CD4-positive, alpha-beta T cell (primary cell): Measurements from ENCODE around the gene PLXNB2. TPM values are rescaled to one million over a fixed set of nuclear protein-coding genes. Genes with fewer than 3 reads are reported as not detected.

Experiments used
- ATAC-seq: fragments of 200-7000 bp; cut with Tn5 transposase; one replicate; pipeline ENCODE4 v1.10.0; 2022; ENCODE audit warnings: mild to moderate bottlenecking; ENCODE audit not compliant: poor library complexity
- CTCF ChIA-PET: fragments of 350-600 bp; sonication (Branson Sonifier 250); formaldehyde crosslinking; loops from one replicate; lab custom pipeline; 2021; ENCODE audit warnings: antibody characterized with exemption, inconsistent platforms; lab: Charles Lee
- POLR2A ChIA-PET: fragments of 350-600 bp; sonication (Branson Sonifier 250); formaldehyde crosslinking; loops from one replicate; lab custom pipeline; 2021; ENCODE audit warnings: antibody characterized with exemption, inconsistent platforms; lab: Charles Lee
- DNase-seq, 14 experiments: peaks; one replicate each; pipeline ENCODE4 v3.0.0-alpha.2; 2013 to 2020; ENCODE audit warnings: mixed read lengths in 2 of 14
- H3K27ac ChIP-seq, 2 donors: one replicate each; pipeline versions ENCODE4 v1.5.1 to v1.7.0; 2013; ENCODE audit warnings: low read length in 2 of 2, low read depth in 1 of 2, mild to moderate bottlenecking in 1 of 2
- H3K27me3 ChIP-seq, 2 experiments: 1 replicate in 1 of 2; 2 replicates in 1 of 2; pipeline versions ENCODE4 v1.6.1 to v1.7.0; 2013; ENCODE audit warnings: low read length in 2 of 2, control low read depth in 1 of 2, mild to moderate bottlenecking in 1 of 2, moderate library complexity in 1 of 2; ENCODE audit not compliant: insufficient read depth in 2 of 2, control insufficient read depth in 1 of 2
- H3K36me3 ChIP-seq: one replicate; pipeline ENCODE4 v1.6.1; 2013; ENCODE audit warnings: low read length, control low read depth; ENCODE audit not compliant: insufficient read depth
- H3K4me1 ChIP-seq: one replicate; pipeline ENCODE4 v1.6.1; 2013; ENCODE audit warnings: low read length, control low read depth; ENCODE audit not compliant: insufficient read depth
- H3K4me3 ChIP-seq: one replicate; pipeline ENCODE4 v1.5.1; 2013; ENCODE audit warnings: mild to moderate bottlenecking, low read length, moderate library complexity
- H3K9me3 ChIP-seq, 2 experiments: 1 replicate in 1 of 2; 2 replicates in 1 of 2; pipeline versions ENCODE4 v1.6.1 to v1.7.0; 2013; ENCODE audit warnings: low read length in 2 of 2, mild to moderate bottlenecking in 2 of 2, control low read depth in 1 of 2, moderate library complexity in 1 of 2; ENCODE audit not compliant: control insufficient read depth in 1 of 2, insufficient read depth in 1 of 2
- H3K27ac Mint-ChIP-seq: one replicate; pipeline ENCODE4 v1.8.0; 2020; ENCODE audit warnings: mixed read lengths
- H3K27me3 Mint-ChIP-seq: one replicate; pipeline ENCODE4 v1.8.0; 2021; ENCODE audit warnings: mixed read lengths
- H3K36me3 Mint-ChIP-seq: one replicate; pipeline ENCODE4 v1.8.0; 2021; ENCODE audit warnings: low read depth, mixed read lengths
- H3K4me1 Mint-ChIP-seq: one replicate; pipeline ENCODE4 v1.8.0; 2021; ENCODE audit warnings: low read depth, mixed read lengths
- H3K4me3 Mint-ChIP-seq: one replicate; pipeline ENCODE4 v1.8.0; 2020; ENCODE audit warnings: mild to moderate bottlenecking, mixed read lengths
- H3K9me3 Mint-ChIP-seq: one replicate; pipeline ENCODE4 v1.8.0; 2020; ENCODE audit warnings: mixed read lengths
- intact Hi-C, 2 experiments: fragments of 100-400 bp; cut with DNase I in 1 of 2; cut with micrococcal nuclease in 1 of 2; formaldehyde crosslinking; loops; one replicate each; pipeline versions ENCODE4 v1.15.1 to v1.9.0; 2023 to 2025; cut with DNase I, micrococcal nuclease
- total RNA-seq, 174 experiments: library from RNA in 2 of 174; stranded (reverse) in 2 of 174; gene quantifications; one replicate each; pipeline ENCODE4 v1.2.3 and lab custom pipeline; 2021 to 2026
- TF ChIP-seq, protein P1 (sequence below): fragments of 200-600 bp; IDR thresholded peaks from one replicate; pipeline ENCODE4 v1.8.0; 2022; ENCODE audit warnings: antibody characterized with exemption, mild to moderate bottlenecking

PLXNB2 gene
- total RNA-seq, 2 experiments from 2014 or later = 2.8 to 3.9 TPM

DNA sequence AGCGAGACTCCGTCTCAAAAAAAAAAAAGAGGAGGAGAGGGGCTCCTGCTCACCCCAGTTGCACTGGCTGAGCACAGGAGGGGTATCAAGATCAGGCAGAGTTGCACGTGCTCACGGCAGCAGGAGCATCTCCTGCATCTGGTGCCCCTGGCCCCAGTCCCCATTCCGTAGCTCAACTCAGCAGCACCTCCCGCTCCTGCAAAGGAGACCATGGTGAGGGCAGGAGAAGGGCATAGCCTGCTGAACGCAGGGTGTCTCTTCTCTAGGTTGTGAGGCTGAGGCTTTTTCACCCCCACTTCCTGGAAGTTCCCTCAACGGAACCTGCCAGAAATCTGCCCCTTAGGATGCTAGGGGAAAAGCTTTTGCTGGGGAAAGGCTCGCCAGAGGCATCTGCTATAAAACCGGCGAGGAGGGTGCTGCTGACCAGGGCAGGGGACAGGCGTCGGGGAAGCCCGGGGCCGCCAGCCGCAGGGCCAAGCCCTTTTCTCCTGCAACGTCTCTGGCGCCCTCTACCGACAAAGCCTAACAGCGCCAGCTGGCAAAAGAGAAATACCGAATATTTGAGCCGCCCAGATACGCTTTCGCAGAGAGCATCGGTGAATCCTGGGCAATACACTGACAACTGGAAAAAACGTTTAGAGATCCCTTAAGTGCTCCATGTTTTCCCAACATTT lies 34.7 kb upstream of the PLXNB2 start:
- peak overlapping the region; percentile 88 for H3K4me3 Mint-ChIP-seq
- H3K27me3 ChIP-seq = no peaks in the 10 kb centered on the region
- peaks cover 27% of the 10 kb centered on the region for H3K4me1 ChIP-seq
- no peaks in the 10 kb centered on the region for H3K36me3 ChIP-seq
- DNase-seq (peak; percentile 80 to 94 (median 87)), ATAC-seq (peak; percentile 53)
- peak overlapping the region; percentile 84 to 85 for H3K27ac ChIP-seq
- TF ChIP-seq, protein P1, sequence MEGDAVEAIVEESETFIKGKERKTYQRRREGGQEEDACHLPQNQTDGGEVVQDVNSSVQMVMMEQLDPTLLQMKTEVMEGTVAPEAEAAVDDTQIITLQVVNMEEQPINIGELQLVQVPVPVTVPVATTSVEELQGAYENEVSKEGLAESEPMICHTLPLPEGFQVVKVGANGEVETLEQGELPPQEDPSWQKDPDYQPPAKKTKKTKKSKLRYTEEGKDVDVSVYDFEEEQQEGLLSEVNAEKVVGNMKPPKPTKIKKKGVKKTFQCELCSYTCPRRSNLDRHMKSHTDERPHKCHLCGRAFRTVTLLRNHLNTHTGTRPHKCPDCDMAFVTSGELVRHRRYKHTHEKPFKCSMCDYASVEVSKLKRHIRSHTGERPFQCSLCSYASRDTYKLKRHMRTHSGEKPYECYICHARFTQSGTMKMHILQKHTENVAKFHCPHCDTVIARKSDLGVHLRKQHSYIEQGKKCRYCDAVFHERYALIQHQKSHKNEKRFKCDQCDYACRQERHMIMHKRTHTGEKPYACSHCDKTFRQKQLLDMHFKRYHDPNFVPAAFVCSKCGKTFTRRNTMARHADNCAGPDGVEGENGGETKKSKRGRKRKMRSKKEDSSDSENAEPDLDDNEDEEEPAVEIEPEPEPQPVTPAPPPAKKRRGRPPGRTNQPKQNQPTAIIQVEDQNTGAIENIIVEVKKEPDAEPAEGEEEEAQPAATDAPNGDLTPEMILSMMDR = peak; percentile 95
- ChIA-PET POLR2A (interaction anchor here (0.6 to 1.8 kb wide), 10 partner anchors 14 to 279 kb away, joined by 3 to 12 read pairs (median 6); partner anchors contain the start of genes DENND6B, HDAC10, LMF2 and NCAPH2), CTCF (interaction anchor here (0.6 to 2.6 kb wide), 21 partner anchors 9 to 279 kb away, joined by 3 to 18 read pairs (median 5); partner anchors contain the start of genes DENND6B, HDAC10, MAPK11 and SCO2)
- H3K27ac Mint-ChIP-seq = peak overlapping the region; percentile 98
- no peaks in the 10 kb centered on the region for H3K9me3 Mint-ChIP-seq
- intact Hi-C loops = loop anchor here (1.0 to 10.0 kb wide), 8 partner anchors 15 to 280 kb away; partner anchors contain the start of genes DENND6B (in 1 of the 2), LMF2 (in 1 of the 2), MAPK11 (in 1 of the 2) and NCAPH2 (in 1 of the 2)
- peaks cover 5% of the 10 kb centered on the region for H3K36me3 Mint-ChIP-seq
- peaks cover 7% of the 10 kb centered on the region for H3K4me1 Mint-ChIP-seq
- peak overlapping the region; percentile 62 for H3K4me3 ChIP-seq
- H3K27me3 Mint-ChIP-seq = no peaks in the 10 kb centered on the region
- H3K9me3 ChIP-seq = no peaks in the 10 kb centered on the region

DNA sequence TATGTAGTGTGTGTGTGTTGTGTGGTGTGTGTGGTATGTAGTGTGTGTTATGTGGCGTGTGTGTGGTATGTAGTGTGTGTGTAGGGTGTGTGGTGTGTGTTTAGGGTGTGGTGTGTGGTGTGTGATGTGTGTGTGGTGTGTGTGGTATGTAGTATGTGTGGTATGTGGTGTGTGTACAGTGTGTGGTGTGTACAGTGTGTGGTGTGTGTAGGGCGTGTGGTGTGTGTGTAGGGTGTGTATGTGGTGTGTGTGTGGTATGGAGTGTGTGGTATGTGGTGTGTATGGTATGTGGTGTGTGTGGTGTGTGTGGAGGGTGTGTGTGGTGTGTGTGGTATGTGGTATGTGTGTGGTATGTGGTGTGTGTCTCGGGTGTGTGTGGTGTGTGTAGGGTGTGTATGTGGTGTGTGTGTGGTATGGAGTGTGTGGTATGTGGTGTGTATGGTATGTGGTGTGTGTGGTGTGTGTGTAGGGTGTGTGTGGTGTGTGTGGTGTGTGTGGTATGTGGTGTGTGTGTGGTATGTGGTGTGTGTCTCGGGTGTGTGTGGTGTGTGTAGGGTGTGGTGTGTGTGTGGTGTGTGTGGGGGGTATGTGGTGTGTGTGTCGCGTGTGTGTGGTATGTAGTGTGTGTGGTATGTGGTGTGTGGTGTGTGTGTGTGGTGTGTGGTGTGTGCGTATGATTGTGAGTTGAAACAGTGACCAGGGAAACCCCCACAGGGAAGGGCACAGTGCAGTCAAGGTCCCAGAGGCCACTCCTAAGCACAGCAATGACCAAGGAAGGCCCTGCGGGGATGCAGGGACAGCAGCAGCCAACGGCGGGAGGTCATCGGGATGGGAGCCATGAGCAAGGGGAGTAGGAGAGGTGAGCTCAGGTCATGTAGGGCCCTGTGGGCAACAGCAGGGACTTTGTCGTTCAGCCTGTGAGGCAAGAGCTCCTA lies 32.8 kb upstream of the PLXNB2 start:
- H3K4me3 Mint-ChIP-seq = no peak overlapping the region
- Histone ChIP-seq H3K4me1 (peaks cover 13% of the 10 kb centered on the region), H3K36me3 (no peaks in the 10 kb centered on the region), H3K27ac (no peak overlapping the region), H3K9me3 (no peaks in the 10 kb centered on the region), H3K27me3 (no peaks in the 10 kb centered on the region), H3K4me3 (no peak overlapping the region)
- peaks cover 5% of the 10 kb centered on the region for H3K36me3 Mint-ChIP-seq
- H3K27me3 Mint-ChIP-seq = no peaks in the 10 kb centered on the region
- no peak overlapping the region for H3K27ac Mint-ChIP-seq
- CTCF ChIA-PET = interaction anchor here (2.6 kb wide), 1 partner anchor 64 kb away, joined by 14 read pairs; no protein-coding TSS in a partner anchor
- H3K9me3 Mint-ChIP-seq = no peaks in the 10 kb centered on the region
- intact Hi-C loops = loop anchor here in 1 of 2 experiments (5.0 to 10.0 kb wide), 3 partner anchors 165 to 282 kb away; partner anchors contain the start of genes LMF2 and NCAPH2
- TF ChIP-seq, protein P1 = no peak
- ATAC-seq (no peak), DNase-seq (peak in 1 of 14 experiments; percentile 38)
- POLR2A ChIA-PET = no interaction called here
- peaks cover 7% of the 10 kb centered on the region for H3K4me1 Mint-ChIP-seq

DNA sequence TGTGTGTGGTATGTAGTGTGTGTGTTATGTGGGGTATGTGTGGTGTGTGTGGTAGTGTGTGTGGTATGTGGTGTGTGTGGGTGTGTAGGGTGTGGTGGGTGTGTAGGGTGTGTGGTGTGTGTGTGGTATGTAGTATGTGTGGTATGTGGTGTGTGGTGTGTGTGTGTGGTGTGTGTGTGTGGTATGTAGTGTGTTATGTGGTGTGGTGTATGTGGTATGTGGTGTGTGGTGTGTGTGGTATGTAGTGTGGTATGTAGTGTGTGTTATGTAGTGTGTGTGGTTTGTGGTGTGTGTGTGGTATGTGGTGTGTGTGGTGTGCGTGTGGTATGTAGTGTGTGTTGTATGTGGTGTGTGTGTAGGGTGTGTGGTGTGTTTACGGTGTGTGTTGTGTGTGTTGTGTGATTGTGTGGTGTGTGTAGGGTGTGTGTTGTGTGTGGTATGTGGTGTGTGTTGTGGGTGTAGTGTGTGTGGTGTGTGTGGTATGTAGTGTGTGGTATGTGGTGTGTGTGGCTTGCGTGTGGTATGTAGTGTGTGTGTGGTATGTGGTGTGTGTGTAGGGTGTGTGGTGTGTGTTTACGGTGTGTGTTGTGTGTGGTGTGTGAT lies 31.5 kb upstream of the PLXNB2 start:
- no peaks in the 10 kb centered on the region for H3K9me3 Mint-ChIP-seq

More for the DNA sequence above, 31.5 kb upstream of the PLXNB2 start:
- H3K4me3 Mint-ChIP-seq = no peak overlapping the region
- no peak overlapping the region for H3K4me3 ChIP-seq
- H3K27me3 Mint-ChIP-seq = no peaks in the 10 kb centered on the region
- H3K4me1 ChIP-seq = peaks cover 13% of the 10 kb centered on the region
- H3K27ac ChIP-seq = no peak overlapping the region
- POLR2A ChIA-PET = no interaction called here
- peaks cover 5% of the 10 kb centered on the region for H3K36me3 Mint-ChIP-seq
- intact Hi-C loops = no loop called here
- ATAC-seq (no peak), DNase-seq (no peak)
- TF ChIP-seq, protein P1 = no peak
- H3K27ac Mint-ChIP-seq = no peak overlapping the region
- H3K27me3 ChIP-seq = no peaks in the 10 kb centered on the region
- H3K9me3 ChIP-seq = no peaks in the 10 kb centered on the region
- CTCF ChIA-PET = no interaction called here
- peaks cover 7% of the 10 kb centered on the region for H3K4me1 Mint-ChIP-seq
- H3K36me3 ChIP-seq = no peaks in the 10 kb centered on the region
